GM23248 (cell line): ENCODE data around the gene TCEANC2. TPM values are rescaled to one million over a fixed set of nuclear protein-coding genes. Genes with fewer than 3 reads are reported as not detected.

Experiments
- DNase-seq: peaks from one replicate; pipeline ENCODE4 v3.0.0-alpha.2; 2015
- H2AFZ ChIP-seq: fragments of 200-600 bp; sonication (generic); 2 replicates; pipeline ENCODE4 v1.6.1; 2016; ENCODE audit warnings: antibody characterized with exemption
- H3F3A ChIP-seq: fragments of 200-600 bp; sonication (generic); 2 replicates; pipeline ENCODE4 v1.6.1; 2016; ENCODE audit warnings: mild to moderate bottlenecking, antibody characterized with exemption, mixed run types; ENCODE audit not compliant: insufficient read depth
- H3K27ac ChIP-seq: fragments of 200-600 bp; sonication (generic); 2 replicates; pipeline ENCODE4 v1.5.1; 2016; ENCODE audit warnings: mild to moderate bottlenecking
- H3K27me3 ChIP-seq: fragments of 200-600 bp; sonication (generic); replicated peaks from 2 replicates; pipeline ENCODE4 v1.6.1; 2016; ENCODE audit warnings: mild to moderate bottlenecking; ENCODE audit not compliant: insufficient read depth
- H3K36me3 ChIP-seq: fragments of 200-600 bp; sonication (generic); 2 replicates; pipeline ENCODE4 v1.6.1; 2016; ENCODE audit warnings: low read depth, mild to moderate bottlenecking
- H3K4me1 ChIP-seq: fragments of 200-600 bp; sonication (generic); 2 replicates; pipeline ENCODE4 v1.6.1; 2016; ENCODE audit warnings: mild to moderate bottlenecking; ENCODE audit not compliant: insufficient read depth
- H3K4me2 ChIP-seq: fragments of 200-600 bp; sonication (generic); one replicate; pipeline ENCODE4 v1.6.1; 2016; ENCODE audit warnings: mild to moderate bottlenecking; ENCODE audit not compliant: unreplicated experiment
- H3K4me3 ChIP-seq: fragments of 200-600 bp; sonication (generic); 2 replicates; pipeline ENCODE4 v1.5.1; 2016; ENCODE audit warnings: mild to moderate bottlenecking
- H3K79me2 ChIP-seq: fragments of 200-600 bp; sonication (generic); 2 replicates; pipeline ENCODE4 v1.6.1; 2016; ENCODE audit warnings: mild to moderate bottlenecking; ENCODE audit not compliant: insufficient read depth
- H3K9ac ChIP-seq: fragments of 200-600 bp; sonication (generic); 2 replicates; pipeline ENCODE4 v1.6.1; 2016; ENCODE audit warnings: mild to moderate bottlenecking
- H3K9me2 ChIP-seq: fragments of 200-600 bp; sonication (generic); 2 replicates; pipeline ENCODE4 v1.6.1; 2016; ENCODE audit warnings: mixed run types, mild to moderate bottlenecking, moderate library complexity; ENCODE audit not compliant: insufficient read depth
- H3K9me3 ChIP-seq: fragments of 200-600 bp; sonication (generic); one replicate; pipeline ENCODE4 v1.6.1; 2017; ENCODE audit warnings: low read depth
- H4K20me1 ChIP-seq: fragments of 200-600 bp; sonication (generic); 2 replicates; pipeline ENCODE4 v1.6.0; 2016; ENCODE audit not compliant: insufficient read depth
- EZH2 ChIP-seq: fragments of 200-600 bp; sonication (generic); IDR thresholded peaks from 2 replicates; pipeline ENCODE4 v1.6.1; 2018; ENCODE audit warnings: antibody characterized with exemption, mild to moderate bottlenecking; ENCODE audit not compliant: insufficient read depth, poor library complexity, severe bottlenecking
- EZH2phosphoT487 ChIP-seq: fragments of 200-600 bp; sonication (generic); IDR thresholded peaks from 2 replicates; pipeline ENCODE4 v1.6.1; 2018; ENCODE audit warnings: antibody characterized with exemption, moderate library complexity, mild to moderate bottlenecking, low read depth; ENCODE audit not compliant: insufficient read depth
- WGBS, 2 experiments: methylation state at CpG; one replicate each; pipeline ENCODE4 v1.1.6; 2015 to 2017; ENCODE audit warnings: low lambda C conversion rate in 2 of 2, low coverage in 1 of 2; ENCODE audit errors: missing lambda C conversion rate in 2 of 2; 5-methylcytosine and 5-hydroxymethylcytosine counted together
- in situ Hi-C: fragments of 300-500 bp; cut with MboI; formaldehyde crosslinking; loops from 2 replicates; pipeline ENCODE4 v1.15.0; 2020
- polyA plus RNA-seq: library from polyadenylated mRNA; unstranded; fragments of >200 nt; fragmentation: Nextera tagmentation; extraction: Ambion mirVana; gene quantifications from 2 replicates; pipeline ENCODE4 v1.2.1, GENCODE V29; 2016
- total RNA-seq: library from RNA; depleted of rRNA; stranded (reverse); fragments of >200 nt; shearing (Covaris generic); gene quantifications from 2 replicates; pipeline ENCODE4 v1.2.3, GENCODE V29; 2014

Gene TCEANC2
- total and polyA plus RNA-seq, 2 experiments from 2014 or later: 1.7 to 4.6 TPM

DNA sequence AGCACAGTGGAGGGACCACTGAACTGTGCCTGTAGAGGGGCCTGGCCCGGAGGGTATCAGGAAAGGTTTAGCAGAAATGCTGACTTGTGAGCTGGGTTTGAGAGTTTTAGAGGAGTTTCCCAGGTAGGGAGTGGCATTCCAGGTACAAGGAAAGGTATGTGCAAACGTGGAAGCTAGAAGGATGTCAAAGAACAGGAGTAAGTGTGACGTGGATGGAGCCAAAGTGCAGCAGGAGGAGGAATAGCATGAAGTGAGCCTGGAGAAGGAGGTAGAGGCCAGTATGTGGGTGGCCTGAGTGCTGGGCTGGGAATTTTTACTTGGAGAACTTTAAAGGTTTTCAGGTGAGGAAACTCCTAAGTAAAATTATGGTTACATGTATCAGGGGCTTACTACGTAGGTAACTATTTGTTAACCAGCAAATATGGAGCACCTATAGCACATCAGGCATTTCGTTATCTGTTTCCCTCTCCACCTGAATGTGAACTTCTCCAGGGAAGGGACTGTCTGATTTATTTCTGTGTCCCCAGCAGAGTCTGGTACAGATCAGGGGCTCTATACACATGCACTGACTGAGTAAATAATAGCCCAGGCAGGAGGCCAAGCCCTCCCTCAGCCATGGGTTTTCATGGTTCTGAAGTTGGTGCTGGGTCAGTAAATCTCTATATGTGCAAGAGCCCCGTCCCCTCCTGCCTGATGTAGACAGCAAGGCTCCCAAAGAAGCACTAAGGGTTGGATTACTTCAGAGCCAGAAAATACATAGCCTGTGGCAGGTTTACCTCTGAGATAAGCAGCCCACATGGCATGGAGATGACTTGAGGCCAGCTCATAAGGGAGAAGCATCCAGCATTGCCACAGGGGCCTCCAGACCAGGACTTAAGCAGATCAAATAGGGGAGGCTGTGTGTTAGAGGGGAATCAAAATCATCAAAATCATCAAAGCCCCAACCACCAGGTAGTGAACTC, 56.0 kb downstream of the TCEANC2 start:
- Histone ChIP-seq H3K36me3 (no peaks in the 10 kb centered on the region), H3K27ac (no peak overlapping the region), H3K27me3 (no peaks in the 10 kb centered on the region), H3K9me2 (no peaks in the 10 kb centered on the region), H4K20me1 (no peaks in the 10 kb centered on the region), H3K4me3 (no peak overlapping the region), H3K4me2 (no peak overlapping the region), H3F3A (no peaks in the 10 kb centered on the region), H3K79me2 (no peaks in the 10 kb centered on the region), H3K9ac (no peak overlapping the region), H3K4me1 (no peaks in the 10 kb centered on the region), H3K9me3 (no peaks in the 10 kb centered on the region), H2AFZ (no peak overlapping the region)
- TF ChIP-seq EZH2 (no peak), EZH2phosphoT487 (no peak)
- 79 to 80% methylated on average over 6 of the region's 6 CpGs for WGBS, 2 experiments
- peak; percentile 17 for DNase-seq
- in situ Hi-C loops: loop anchor here (25.0 kb wide), 2 partner anchors 378 to 703 kb away; partner anchors contain the start of gene TTC22

DNA sequence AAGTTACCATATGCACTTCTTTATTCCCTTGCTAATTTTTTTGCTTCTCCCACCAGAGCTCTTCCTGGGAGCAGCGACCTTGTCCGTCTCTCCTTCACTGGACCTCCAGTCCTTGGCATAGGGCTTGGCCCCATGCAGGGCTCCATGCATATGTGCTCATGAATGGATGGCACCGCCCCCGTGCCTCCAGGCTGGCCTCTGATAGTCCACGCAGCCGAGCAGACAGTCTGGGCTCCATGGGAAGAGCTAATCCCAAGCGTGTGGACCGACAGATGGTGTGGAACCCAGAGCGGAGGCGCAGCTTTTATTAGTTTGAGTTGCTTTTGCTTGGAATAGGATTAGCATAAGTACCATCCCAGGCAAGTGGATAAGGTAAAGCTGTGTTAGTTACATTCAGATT, 57.6 kb downstream of the TCEANC2 start:
- Histone ChIP-seq H3K9me3 (no peaks in the 10 kb centered on the region), H3K4me1 (no peaks in the 10 kb centered on the region), H3K4me2 (no peak overlapping the region), H3K9ac (no peak overlapping the region), H3K4me3 (no peak overlapping the region), H3K9me2 (no peaks in the 10 kb centered on the region), H3K27me3 (no peaks in the 10 kb centered on the region), H4K20me1 (no peaks in the 10 kb centered on the region), H3F3A (no peaks in the 10 kb centered on the region), H2AFZ (no peak overlapping the region), H3K79me2 (no peaks in the 10 kb centered on the region), H3K27ac (no peak overlapping the region), H3K36me3 (no peaks in the 10 kb centered on the region)
- WGBS, 2 experiments: 85 to 91% methylated on average over 10 of the region's 10 CpGs
- in situ Hi-C loops: loop anchor here (25.0 kb wide), 2 partner anchors 376 to 701 kb away; partner anchors contain the start of gene TTC22
- DNase-seq: no peak
- no peak for TF ChIP-seq EZH2phosphoT487
- TF ChIP-seq EZH2: no peak

DNA sequence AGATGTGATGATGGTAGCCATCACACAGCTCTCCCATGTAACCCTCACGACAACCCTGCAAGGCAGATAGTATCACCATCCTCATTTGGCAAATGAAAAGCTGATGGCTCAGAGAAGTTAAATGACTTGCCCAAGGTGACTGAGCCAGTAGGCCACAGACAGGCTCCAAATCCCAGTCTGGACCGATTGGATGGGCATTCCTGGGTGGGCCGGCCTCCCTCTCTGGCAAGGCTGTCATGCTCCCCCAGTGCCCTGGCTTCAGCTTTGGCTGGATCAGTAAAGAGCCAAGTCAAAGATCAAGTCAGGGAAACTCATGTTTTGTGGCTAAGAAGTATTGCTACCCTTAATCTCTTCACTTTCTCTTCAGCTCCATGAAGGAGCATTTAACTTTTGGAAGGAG, 58.2 kb downstream of the TCEANC2 start:
- TF ChIP-seq EZH2 (no peak), EZH2phosphoT487 (no peak)
- H3F3A ChIP-seq: no peaks in the 10 kb centered on the region
- H3K4me3 ChIP-seq: no peak overlapping the region
- no peaks in the 10 kb centered on the region for H3K36me3 ChIP-seq
- no peak overlapping the region for H2AFZ ChIP-seq
- H3K9me3 ChIP-seq: no peaks in the 10 kb centered on the region
- no peak overlapping the region for H3K9ac ChIP-seq
- no peaks in the 10 kb centered on the region for H3K79me2 ChIP-seq
- no peak overlapping the region for H3K4me2 ChIP-seq
- no peak for DNase-seq
- 66 to 76% methylated on average over 3 of the region's 3 CpGs for WGBS, 2 experiments
- no peaks in the 10 kb centered on the region for H3K4me1 ChIP-seq
- no peaks in the 10 kb centered on the region for H3K27me3 ChIP-seq
- no peaks in the 10 kb centered on the region for H3K9me2 ChIP-seq
- no peak overlapping the region for H3K27ac ChIP-seq
- in situ Hi-C loops: loop anchor here (25.0 kb wide), 2 partner anchors 376 to 701 kb away; partner anchors contain the start of gene TTC22
- no peaks in the 10 kb centered on the region for H4K20me1 ChIP-seq

DNA sequence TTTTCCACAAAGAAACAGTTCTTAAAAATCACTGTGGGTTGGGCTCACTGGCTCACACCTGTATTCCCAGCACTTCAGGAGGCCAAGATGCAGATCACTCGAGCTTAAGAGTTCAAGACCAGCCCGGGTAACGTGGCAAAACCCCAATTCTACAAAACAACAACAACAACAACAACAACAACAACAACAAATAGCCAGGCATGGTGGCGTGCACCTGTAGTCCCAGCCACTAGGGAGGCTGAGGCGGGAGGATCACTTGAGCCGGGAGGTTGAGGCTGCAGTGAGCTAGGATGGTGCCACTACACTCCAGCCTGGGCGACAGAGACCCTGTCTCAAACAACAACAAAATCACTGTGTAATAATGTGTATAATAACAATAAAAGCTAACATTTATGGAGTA, 58.6 kb downstream of the TCEANC2 start:
- Histone ChIP-seq H3K27me3 (no peaks in the 10 kb centered on the region), H3K4me2 (no peak overlapping the region), H3K9me3 (no peaks in the 10 kb centered on the region), H3F3A (no peaks in the 10 kb centered on the region), H2AFZ (no peak overlapping the region), H3K79me2 (no peaks in the 10 kb centered on the region), H3K27ac (no peak overlapping the region), H3K36me3 (no peaks in the 10 kb centered on the region), H3K4me3 (no peak overlapping the region), H3K9ac (no peak overlapping the region), H3K9me2 (no peaks in the 10 kb centered on the region), H4K20me1 (no peaks in the 10 kb centered on the region), H3K4me1 (no peaks in the 10 kb centered on the region)
- in situ Hi-C loops: loop anchor here (25.0 kb wide), 2 partner anchors 375 to 700 kb away; partner anchors contain the start of gene TTC22
- no peak for DNase-seq
- WGBS, 2 experiments: 83 to 85% methylated on average over 7 of the region's 7 CpGs
- TF ChIP-seq EZH2 (no peak), EZH2phosphoT487 (no peak)
